GM21447 (cell line): ENCODE results near the gene C15orf62.

Source experiments
- ATAC-seq: cut with Tn5 transposase; IDR thresholded peaks from one replicate; pipeline ENCODE4 v1.9.1; 2021; ENCODE audit not compliant: unreplicated experiment

C15orf62 gene, protein sequence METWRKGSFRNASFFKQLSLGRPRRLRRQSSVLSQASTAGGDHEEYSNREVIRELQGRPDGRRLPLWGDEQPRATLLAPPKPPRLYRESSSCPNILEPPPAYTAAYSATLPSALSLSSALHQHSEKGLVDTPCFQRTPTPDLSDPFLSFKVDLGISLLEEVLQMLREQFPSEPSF

DNA sequence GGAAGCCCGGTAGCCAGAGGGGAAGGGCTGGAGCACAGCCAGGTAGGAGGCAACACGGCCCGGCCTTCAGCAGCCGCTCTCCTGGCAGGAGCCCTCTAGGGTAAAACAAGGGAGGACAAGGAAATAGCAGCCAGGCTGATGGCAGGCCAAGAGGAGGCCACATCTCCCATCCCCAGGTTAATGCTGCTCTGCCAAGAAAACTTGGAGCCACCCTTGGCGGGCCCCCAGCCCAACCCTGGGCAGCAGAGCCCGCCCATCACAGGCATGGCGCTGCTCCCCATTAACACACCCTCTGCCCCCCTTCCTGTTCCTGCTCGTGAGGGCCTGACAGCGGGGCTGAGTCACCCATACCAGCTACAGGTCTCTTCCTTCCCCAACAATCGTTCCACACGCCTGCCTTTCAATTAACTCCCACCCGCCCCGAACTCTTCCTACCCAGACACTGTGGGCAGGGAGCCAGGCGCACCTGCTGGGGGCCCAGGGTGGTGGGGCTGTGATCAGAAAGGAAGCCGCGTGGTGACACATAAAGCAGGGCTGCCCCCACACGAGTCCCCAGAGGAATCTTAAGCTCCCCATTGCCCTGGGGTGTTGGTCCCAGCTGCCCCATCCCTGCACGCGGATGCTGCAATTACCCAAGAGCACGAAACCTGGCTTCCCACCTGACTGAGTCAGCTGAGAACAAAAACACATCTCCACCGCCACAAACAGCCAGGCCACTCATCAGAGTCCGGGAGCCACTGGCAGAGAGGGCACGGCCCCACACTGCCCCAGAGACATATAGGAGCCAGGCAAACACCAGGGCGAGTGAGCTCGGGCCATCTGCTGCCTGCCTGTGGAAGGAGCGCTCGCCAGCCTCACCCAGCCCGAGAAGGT, at the start of gene C15orf62:
C15orf62 (plus strand) TSS at position 707 of the 873 bp plus-strand sequence. CDS start 516 bp downstream, outside the sequence.
- peak; percentile 43 for ATAC-seq

DNA sequence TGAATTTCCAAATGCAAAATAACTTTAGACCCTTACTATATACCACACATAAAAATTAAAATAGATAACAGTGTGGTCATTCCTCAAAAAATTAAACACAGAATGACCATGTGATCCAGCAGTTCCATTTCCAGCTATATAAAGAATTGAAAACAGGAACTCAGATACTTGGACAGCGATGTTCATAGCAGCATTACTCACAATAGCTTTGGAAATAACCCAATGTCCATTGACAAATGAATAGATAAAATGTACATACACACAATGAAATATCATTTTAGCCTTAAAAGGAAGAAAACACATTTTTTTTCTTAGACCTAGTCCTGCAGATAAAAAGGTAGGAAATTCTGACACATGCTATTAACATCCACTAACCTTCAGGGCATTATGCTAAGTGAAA, 48.1 kb upstream of the C15orf62 start:
- no peak for ATAC-seq

DNA sequence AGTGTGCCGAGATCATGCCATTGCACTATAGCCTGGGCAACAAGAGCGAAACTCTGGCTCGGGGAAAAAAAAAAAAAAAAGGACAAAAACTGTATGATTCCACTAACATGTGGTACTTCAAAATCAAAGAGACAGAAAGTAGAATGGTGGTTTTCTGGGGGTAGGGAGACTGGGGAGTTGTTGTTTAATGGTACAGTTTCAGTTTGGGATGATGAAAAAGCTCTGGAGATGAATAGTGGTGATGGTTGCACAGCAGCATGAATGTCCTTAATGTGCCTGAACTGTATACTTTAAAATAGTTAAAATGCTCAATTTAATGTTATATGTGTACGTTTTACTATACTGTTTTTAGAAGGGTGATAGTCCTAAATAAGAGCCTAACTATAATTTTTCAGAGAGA, 47.4 kb upstream of the C15orf62 start:
- no peak for ATAC-seq

DNA sequence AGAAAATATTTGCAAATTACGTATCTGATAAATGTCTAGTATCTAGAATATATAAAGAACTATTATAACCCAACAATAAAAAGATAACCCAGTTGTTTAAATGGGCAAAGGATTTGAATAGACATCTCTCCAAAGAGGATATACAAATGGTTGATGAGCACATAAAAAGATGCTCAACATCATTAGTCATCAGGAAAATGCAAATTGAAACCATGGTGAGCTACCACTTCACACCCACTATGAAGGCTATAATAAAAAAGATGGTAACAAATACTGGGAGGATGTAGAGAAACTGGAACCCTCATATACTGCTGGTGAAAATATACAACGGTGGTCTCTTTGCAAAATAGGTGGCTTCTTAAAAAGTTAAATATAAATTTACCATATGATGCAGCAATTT, 46.8 kb upstream of the C15orf62 start:
- ATAC-seq = no peak

DNA sequence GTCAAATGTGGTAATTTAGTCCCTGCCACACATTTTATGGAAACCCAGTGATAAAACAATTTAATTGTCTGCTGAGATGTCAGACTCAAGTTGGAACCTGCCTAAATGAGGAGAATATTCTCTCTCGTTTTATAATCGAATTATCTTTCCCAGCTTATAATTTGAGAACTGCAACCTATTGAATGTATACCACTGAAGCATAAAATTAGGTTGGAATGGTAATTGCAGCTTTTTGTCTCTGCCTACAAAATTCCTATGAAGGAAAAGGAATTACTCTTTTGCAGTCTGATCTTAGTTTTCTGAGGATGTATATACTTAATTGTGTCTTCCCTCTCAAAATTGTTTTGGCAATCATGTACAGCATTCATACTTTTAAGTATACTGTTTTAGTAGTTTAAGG, 45.9 kb upstream of the C15orf62 start:
- ATAC-seq = no peak

DNA sequence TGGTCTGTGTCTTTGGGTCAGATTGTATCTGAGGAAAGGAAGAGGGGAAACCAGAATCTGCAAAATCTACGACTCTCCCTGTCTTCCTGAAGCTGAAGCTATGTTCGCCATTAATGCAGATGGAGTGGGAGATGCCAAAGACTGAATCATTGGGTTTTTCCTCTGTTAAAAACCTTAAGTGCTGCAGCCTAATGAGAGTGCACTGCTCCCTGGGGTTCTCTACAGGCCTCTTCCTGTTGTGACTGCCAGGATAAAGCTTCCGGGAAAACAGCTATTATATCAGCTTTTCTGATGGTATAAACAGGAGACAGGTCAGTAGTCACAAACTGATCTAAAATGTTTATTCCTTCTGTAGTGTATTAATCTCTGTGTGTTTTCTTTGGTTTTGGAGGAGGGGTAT, 38.7 kb upstream of the C15orf62 start:
- no peak for ATAC-seq

DNA sequence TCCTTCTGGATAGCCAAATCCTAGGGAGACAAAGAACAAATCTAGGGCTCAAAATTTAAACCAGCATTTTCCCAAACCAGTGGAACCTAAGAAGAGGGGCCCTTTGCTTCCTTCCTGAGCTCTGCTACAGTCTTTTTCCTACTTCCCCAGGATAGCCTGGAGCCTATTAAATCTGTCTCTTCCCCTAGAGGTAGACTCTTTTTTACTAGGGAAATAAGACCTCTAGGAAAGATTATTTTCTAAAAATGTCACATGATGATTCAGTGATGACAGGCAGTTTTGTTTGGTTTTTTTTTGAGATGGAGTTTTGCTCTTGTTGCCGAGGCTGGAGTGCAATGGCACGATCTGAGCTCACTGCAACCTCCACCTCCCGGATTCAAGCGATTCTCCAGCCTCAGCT, 33.2 kb upstream of the C15orf62 start:
- no peak for ATAC-seq

DNA sequence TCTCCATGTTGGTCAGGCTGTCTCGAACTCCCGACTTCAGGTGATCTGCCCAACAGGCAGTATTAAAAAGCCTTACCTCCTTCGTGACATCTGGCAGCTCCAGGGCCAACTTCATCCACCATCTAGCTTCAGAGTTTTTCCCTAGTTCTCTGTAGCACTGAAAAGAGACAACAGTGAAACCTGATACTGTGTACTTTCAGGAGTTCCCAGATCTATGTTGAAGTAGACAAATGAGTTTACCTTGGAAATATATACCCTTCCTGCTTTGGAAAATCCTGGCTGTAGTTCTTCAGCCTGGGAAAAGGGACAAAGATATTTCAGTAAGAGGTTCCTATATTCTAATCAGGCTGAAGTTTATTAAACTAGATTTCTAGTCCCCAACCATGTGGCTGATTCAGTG, 32.7 kb upstream of the C15orf62 start:
- ATAC-seq = no peak

DNA sequence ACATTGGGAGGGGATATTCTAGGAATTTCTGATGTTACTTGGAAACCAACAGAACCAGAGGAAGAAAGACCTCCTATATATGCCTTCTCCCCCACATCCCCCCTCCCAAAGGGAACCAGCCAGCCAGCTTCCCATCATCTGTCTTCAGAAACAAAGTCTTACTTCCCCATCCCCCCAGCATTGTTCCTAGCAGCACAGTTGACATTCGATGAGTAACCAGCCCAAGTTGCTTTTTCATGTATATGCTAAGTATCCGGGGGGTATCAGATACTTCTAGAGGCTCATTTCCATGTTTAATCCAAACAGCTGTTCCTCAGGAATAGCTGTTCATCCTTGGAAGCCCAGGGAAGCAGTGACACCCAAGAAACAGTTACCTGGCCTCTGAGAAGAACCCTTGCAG, 30.7 kb upstream of the C15orf62 start:
- no peak for ATAC-seq

DNA sequence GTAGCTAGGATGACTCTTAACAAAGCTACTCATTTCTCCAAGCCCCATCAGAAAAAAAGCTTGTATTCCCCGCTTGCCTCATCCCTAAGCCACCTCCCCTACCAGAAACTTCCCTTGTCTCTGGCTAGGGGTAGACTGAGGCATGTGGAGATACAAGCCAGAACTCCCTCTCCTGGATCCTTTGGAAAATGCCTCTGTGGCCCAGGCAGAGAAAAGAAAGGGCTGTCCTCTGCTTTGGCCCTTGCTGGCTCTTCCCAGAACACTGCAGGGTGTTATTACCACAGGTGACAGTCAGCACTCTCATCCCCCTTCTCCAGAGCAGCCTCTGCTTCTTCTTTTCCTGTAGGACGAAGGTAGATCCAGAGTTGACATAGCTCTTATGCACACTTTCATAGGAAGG, 29.9 kb upstream of the C15orf62 start:
- no peak for ATAC-seq

DNA sequence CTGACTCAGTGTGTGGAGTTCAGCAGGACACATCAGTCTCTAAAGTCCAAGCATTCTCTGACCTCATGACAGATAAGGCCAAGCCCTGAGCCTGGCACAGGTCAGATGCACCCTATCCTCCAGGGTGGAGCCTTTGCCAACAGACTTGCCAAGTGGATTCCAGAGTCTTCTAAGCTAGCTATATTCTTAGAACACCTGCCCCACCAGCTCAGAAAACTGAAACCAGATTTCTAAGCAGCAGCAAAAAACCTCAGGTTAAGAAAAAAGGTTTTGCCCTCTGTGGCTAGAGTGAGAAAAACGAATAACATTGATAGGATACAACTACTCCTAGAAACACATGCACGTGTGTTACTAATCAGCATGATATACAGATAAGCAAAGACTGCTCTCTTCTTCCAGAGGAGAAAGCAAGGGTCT, 26.3 kb upstream of the C15orf62 start:
- no peak for ATAC-seq

DNA sequence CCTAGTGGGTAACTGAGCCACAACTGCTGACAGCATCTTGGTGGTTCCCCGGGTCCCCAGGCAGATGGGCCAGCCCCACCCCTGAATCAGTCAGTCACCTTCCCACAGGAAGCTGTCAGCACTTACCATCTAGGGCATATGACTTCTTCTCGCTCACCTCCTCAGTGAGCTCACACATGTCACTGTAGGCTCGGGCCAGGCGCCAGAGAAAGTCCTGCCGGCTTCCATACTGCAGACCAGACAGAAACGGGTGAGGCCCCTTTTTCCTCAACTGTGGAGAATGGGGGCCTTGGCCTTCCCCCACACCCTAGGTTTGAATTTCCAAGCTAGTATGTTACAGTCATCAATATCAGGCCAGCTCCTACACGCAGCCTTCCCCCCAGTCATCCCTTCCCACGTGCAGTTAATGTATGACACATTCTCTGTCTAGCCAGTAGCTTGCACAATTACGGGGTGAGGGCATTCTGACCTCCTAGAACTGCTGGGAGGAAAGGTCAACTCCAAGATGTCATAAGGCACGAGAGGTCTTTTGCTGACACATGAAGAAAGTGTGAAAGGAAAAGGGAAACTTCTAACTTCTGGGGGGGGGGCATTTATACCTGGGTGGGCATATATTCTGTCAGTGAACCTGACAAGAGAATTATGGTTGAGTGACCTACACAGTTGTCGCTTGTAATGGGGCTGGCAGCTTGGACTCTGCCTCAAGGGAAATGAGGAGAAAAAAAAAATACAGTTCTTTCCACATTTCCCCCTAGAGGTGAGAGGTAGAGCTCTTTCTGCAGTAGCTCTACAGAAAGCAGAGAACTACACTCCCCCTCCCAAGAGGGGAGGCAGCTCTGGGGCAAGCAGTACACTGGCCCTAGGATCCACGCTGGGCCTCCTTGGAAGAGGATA, 25.6 kb upstream of the C15orf62 start:
- no peak for ATAC-seq

DNA sequence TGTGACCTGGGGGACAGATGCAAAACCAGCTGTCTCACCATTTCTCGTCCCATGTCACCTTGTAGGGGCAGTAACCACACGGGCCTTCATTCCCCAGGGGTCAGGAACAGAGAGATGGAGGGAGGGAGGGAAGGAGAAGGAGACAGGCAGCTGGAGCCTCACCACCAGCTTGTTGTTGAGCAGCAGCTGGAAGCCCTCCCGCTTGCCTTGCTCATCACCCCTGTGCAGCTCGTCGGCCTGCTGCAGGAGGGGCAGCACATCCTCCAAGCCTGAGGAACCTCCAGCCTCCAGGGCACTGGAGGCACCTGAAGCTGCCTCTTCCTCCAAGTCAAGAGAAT, 25.0 kb upstream of the C15orf62 start:
- no peak for ATAC-seq

DNA sequence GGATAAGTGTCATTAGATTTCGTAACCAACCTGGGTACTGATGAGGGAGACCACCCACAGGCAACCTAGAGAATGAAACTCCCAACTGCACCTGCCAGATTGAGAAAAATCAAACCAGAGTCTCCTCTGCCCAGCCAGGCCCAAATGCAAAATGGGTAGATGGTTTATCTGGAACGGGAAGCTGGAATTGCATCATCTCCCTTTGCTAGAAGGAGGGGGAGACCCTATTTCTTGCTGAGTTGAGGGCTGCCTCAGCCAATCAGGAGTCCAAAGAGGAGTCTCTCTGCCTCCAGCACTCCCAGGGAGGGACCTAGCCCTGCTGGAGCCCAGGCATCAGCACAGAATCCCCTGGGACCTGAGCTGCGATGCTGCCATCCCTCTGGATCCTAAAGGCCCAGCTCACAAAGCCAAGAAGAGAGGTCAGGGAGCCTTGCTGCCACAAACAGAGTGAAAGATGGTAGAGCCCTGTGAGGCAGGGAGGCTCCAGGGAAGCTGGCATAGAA, 22.8 kb upstream of the C15orf62 start:
- ATAC-seq = no peak

DNA sequence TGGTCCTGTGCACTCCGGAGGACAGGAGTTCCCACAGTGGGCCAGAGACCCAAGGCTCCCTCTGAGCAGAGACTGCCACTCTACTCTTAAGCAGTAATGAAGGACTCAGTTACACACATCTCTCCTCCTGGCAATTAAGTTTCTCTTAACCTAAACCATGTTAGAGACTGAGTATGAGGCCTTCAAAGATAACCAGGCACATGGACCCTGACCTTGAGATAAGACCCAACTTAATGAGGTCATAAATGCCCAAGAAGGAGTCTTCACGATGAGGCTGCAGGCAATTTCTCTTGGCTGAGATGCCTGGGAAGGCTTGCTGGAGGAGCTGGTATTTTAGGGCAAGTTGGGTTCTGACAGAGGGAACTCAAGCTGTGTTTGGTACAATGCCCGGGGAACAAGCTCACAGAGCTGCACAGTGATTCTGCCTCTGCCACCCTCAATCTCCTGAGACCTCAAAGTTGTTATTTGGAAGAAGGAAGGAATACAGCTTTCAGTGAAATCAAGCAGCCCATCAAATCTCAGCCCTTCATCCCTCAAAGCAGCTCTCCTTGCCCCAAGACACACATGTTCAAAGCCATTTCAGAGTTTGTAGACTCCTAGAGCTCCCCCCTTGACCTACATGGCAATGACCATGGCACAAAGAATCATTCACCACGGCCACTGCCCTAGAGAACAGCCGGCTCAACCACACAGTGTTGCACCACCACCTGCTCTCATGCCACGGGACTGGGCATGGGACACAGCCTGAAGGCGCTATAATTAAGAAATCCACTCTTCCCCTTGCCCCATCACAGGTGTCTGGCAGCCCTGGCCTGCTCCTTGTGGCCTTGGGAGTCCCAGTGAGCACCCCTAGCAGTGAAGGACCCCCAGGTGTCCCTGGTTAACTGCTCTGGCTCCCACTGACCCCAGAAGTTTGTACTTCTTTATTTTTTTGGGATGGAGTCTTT, 21.8 kb upstream of the C15orf62 start:
- ATAC-seq = no peak

DNA sequence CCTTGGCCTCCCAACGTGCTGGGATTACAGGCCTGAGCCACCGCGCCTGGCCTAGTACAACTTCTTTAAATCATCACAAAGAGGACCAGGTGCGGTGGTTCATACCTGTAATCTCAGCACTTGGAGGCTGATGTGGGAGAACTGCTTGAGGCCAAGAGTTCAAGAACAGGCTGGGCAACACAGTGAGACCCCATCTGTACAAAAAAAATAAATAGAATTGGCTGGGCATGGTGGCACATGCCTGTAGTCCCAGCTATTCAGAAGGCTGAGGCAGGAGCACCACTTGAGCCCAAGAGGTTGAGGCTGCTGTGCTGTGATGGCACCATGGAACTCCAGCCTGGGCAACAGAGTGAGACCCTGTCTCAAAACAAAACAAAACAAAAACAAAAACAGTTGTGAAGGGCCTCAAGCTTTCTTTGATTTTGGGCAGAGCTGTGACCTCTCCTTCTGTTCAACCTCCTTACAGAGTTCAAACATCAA, 20.6 kb upstream of the C15orf62 start:
- no peak for ATAC-seq

DNA sequence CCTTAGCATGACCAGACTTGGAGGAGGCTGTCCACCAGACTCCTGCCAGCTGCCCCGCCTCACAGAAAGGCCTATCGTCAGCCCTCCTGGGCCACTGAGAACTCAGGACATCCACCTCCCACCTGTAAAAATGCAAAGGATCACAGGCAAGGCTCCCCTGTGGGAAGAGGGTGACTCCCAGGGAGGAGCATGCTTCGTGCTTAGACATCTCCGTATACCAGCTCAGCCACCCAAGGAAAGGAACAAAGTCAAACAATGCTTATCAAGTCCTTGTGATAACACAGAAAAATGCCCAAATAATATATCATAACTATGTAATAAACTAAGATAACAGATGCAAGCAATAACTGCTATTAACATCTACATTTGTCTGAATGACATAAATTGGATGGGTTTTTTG, 18.9 kb upstream of the C15orf62 start:
- ATAC-seq = no peak

DNA sequence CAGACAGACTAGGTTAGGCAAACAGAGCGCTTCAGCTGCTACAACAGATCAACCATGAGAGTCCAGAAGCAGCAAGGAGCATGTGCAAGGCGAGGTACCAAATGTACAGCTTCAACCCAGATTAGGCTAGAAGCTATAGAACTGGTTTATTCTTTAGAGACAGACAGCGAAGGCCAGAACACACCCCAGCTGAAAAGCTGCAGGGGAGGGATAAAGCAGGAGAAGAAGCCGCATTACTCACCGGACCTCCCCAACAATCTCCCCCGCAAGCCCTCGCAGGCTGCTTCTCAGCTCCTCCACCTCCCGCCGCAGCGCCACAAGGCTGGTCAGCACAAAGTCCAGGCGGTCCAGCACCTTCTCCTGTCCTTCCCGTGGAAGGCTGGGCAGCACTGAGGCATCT, 18.0 kb upstream of the C15orf62 start:
- no peak for ATAC-seq

DNA sequence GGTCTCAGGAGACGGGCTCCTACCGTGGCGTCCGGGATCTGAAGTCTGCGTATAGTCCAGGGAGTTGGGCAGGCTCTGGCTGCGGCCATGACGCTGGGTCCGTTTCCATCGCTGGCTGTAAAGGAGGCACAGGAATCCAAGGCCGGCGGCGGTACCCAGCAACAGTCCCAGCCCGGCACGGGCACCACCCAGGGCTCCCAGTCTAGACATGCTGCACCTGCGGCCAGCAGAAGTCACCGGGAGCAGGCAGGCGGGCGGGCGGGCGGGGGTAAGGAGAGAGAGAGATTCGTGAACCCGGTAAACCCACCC, 15.3 kb upstream of the C15orf62 start:
- peak; percentile 11 for ATAC-seq
